NCI-H2029 treated with DMSO at 0.1 percent for 48 hours (cell line): ENCODE results near the gene FUT8.
A peak's percentile ranks its signal among the peaks of the same experiment; 100 is the strongest.
"Not testable (repeated sequence)": the region's sequence is repeated elsewhere in the genome, so short reads cannot be mapped to it uniquely, and the experiment has no call there.

Source experiments
- DNase-seq: peaks from one replicate; lab custom pipeline; 2025; lab: John Stamatoyannopoulos, UW

FUT8 gene

DNA sequence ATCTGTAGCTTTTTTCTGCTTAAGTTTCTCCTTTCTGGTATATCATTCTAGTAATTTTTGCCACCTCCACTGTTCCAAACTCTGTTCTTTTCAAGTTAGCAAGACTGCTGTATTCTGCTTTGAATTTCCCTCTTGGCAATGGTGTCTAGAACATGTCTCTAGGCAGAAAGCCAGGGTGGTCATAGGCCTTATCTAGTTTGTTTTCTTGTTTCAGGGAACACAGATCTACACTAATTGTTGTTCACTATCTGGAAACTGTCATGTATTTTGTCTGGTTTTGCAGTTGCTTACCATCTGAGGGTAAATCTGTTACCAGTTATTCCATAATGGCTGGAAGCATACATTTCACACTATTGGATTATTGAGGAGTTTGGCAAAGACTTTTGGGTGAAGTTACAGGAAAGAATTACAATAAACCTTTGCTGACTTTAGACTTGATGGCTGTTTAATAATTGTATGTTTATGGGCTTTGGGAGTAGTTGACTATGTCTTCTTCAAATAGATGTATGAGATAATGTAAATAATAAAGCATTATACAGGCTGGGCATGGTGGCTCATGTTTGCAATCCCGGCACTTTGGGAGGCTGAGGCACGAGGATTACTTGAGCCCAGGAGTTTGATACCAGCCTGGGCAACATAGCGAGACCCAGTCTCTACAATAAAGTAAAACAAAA lies 41.4 kb downstream of the FUT8 start:
- no peak for DNase-seq

DNA sequence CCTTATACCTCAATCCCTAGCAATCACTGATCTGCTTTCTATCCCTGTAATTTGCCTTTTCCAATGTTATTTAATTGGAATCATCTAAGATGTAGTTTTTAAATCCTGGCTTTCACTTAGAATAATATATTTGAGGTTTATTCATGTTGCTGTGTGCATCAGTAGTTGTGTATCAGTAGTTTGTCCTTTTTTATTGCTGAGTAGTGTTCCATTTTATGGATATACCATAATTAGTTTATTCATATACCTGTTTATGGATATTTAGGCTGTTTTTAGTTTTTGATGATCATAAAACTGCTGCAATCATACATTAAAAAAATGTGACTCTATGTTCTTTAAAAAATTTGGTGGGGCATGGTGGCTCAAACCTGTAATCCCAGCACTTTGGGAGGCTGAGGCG lies 43.7 kb downstream of the FUT8 start:
- DNase-seq, result no peak

DNA sequence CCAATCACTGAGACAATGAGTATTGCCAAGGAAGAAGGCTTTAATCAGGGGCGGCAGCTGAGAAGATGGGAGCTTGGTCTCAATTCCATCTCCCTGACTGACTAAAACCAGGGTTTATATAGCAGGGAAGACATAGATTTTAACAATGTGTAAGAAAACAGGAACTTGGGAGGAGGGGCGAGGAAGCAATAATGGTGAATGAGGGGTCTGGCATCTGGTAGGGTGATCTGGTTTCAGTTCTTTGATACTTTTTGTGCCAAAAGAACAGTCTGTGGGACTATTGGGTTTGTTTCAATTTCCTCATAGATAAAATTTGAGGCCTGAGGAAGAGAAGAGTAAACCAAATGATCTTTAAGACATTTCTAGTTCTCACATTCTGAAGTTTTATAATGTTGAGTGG lies 49.2 kb downstream of the FUT8 start:
- DNase-seq, result no peak

DNA sequence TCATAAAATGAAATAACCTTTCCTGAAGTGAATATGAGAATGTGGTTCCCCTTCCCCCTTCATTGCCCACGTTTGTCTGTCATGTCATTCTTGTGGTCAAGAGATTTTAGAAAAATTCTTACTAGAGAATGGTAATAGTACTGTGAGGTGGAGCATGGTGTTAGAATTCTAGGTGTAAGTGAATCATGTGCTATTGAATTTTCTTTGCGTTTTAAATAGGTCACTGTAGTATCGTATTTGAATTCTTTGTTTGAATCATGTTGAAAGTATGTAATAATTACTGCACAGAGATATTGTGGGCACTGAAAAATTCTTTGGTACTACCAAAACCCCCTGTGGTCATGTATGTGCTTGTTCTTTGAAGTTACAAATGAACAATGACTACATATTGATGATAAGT lies 49.9 kb downstream of the FUT8 start:
- DNase-seq, result no peak

DNA sequence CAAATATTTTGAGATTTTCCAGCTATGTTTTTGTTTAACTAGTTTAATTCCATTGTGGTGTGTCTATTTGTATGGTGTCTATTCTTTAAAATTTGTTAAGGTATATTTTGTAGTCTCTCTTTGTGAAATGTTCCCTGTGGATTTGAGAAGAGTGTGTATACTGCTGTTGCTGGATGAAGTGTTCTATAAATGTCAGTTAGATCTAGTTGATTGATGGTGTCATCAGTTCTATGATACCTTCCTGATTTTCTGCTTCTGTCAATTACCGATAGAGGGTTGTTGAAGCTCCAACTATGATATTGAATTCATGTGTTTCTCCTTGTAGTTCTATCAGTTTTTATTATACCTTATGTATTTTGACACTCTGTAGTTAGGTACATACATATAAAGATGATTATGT lies 53.1 kb downstream of the FUT8 start:
- no peak for DNase-seq

DNA sequence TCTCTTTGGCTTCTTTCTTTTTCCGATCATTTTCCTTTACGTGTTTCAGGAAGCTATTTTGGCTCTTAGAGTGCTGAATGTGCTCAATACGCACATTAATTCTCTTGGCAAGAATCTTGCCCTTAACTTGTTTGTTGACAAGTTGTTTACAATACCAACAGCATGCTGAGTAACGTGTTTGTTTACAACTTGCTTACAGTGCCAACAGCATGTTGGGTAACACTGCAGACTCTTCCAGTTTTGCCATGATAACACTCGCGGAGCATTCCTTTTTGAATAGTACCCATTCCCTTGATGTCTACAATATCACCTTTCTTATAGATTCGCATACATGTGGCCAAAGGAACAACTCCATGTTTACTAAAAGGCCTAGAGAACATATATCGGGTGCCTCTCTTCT lies 55.4 kb downstream of the FUT8 start:
- not testable (repeated sequence) for DNase-seq

DNA sequence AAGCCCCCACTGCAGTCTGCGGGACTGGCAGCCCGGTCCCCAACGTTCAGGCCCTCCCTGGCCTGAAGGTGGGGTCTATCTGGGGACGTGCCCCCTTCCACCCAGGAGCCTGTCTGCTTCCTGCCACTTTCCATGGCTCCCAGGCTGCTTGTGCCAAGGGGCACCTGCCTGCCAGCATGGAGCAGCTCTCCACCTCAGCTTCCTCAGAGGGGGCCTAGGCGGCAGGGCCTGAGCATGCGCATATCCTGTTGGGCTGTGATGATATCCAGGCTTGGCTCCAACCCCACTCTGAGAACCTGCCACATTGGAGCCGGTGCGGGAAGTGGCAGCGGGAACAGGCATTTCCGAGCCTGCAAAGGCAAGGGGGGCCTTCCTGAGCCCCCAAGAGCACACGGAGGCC lies 57.4 kb downstream of the FUT8 start:
- no peak for DNase-seq

DNA sequence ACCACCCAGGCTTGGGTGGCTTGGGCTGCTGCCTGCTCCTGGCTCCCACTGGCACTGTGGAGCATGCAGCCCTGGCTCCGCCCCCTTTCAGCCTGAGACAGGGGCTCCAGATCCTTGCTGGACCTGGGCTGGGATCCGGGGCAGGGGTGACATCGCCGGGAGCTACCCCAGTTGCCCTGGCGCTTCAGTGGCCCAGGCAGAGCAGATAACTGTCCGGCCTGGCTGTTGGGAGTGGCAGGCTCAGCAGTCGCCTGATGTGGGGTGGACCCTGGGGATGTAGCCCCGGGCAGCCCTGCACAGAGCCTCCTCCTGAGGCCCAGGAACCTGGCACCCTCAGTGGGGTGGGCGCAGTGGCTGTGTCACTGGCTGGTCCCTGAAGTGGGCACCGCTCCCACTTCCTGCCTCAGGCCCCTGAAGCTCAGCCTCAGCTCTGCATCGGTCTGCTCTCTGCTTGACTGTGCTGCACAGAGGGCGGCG lies 57.9 kb downstream of the FUT8 start:
- DNase-seq, result no peak

DNA sequence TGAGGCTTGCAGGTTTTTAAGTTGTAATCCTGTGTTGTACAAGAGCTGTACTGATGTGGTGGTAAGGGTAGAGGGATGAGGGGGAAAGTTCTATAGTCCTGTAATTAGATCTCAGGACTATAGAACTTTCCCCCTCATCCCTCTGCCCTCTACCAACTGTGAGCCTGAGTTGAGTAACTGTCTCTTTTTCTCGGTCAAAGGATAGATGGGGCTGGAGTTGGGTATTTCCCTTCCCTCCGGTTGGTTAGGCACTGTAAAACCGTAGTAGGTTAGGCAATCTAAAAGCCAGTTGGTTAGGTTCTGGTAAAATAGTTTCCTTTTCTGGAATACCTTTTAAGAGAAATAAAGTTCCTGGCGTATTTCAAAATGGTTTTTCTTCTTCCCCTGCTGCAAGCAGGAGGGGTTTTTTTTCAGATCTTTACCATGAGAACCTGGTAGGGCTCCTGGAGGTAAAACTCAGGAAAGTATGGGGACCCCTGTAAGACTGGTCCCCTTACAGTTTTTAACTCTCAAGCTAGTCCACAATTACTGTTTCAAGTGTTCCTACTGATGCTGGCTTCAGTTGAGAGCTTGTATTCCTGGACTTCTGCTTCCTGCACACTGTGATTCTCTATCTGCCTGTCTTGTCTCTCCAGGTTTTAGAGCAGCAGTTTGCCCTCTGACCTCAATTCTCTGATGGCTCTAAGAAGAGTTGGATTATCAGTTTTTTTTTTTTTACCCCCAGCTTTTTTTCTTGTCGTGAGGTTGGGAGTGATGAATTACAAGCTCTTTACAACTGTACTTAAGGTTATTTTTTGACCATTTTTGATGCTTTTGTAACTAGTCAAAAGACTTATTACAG lies 58.7 kb downstream of the FUT8 start:
- DNase-seq, result no peak

DNA sequence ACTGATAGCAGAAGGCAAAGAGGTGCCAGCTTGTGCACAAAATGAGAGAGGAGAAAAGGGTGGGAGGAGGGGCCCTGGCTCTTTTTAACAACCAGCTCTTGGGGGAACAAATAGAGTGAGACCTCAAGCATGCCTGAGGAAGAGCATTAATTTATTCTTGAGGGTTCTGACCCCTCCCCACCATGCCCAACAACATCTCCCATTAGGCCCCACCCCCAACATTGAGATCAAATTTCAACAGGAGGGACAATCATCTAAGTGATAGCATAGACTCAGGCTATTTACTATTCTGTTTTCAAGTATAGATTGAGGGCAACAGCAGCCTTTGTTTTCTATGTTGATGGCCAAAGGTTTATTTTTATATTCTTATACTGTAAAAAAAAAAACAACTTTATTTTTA lies 59.7 kb downstream of the FUT8 start:
- peak; percentile 17 for DNase-seq

DNA sequence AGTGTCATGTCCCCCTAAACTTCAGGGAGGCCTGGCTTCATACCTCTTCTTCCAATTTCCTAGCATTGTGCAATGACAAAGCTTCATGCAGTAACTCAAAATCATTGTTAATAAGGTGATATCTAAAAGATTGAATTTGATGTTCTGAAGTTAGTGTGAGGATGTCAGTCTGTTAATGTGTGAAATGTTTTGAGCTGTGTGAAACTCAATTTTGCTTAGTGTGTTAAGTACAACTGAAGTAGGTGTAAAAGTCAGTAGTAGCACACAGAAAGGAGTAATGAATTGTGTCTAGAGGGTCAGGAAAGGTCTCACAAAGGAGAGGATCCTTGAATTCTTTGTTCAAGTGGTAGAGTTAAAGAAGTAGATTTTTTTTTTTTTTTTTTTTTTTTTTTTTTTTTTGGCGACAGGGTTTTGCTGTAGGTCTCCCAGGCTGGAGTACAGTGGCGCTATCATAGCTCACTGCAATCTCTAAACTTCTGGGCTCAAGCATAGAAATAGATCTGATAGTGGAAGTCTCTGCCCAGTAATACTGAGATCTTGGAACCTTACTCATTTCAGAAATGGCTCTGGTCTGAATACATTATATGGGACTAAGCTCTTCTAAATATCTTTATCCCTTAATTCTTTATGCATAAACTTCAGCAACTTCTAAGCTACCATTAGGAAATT lies 63.9 kb downstream of the FUT8 start:
- DNase-seq, result no peak

DNA sequence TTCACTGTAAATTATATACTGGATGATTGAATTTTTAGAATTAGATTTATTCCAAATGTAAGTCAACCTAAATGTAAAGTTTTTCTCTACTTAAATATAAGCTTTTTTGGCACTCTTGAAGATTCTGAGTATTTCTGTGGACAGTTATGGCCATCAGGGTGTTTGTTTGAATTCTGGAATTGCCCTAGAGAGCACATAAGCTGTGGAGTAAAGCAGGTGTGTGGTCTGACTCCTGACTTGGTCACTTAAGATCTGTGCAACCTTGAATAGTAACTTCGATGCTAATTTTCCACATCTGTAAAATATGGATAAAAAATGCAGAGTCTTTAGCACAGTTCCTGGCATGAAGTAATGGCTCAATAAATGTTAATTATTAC lies 64.4 kb downstream of the FUT8 start:
- DNase-seq, result no peak

DNA sequence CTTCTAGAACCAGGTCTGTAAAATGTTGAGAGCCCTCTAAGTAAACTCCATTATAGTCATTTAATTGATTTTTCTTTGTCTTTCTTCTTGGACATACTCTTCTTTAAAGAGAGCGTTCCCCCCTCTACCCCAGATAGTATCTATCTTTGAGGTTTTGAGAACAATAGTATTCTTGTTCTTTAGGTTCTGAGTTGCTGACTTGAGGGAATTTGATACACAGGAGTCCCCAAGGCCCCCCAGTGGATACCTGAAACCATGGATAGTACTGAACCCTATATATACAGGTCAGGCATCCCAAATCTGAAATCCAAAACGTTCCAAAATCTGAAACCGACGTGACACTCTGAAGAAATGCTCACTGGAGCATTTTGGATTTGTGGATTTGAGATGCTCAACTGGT lies 65.5 kb downstream of the FUT8 start:
- DNase-seq, result no peak

DNA sequence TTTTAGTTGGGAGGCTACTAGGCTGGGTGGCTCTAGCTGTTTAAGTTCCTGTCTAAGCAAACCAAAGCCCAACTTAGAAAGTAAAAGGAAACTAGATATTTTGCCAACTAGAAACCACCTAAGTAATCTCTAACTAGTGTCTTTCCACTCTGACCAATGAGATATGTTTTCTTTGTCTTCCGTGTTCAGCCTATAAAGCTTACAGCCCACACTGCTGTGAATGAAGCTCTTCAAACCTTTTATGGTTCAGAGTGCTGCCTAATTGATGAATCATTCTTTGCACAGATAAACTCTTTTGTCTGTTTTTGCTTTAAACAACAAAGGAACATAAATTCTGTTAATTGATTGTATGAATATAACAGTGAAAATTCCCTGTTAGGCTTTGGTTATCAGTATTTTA lies 66.1 kb downstream of the FUT8 start:
- DNase-seq, result peak; percentile 13

DNA sequence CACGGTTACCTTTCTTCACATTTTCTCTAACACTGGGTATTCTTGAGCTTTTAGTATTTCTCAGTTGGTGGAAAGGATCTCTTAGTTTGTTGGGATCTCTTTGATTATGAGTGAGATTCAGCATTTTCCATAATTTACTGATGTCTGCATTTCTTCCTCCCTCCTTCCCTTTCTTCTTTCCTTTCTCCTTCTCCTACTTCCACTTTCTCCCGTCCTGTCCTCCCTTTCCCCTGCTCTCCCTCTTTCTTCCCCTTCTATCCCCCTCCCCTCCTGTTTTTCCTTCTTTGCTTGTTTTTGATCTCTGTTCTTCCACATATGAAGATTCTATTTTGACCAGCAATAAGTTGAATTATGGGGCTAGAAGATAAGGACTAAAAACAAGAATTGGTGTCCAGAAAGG lies 66.9 kb downstream of the FUT8 start:
- DNase-seq, result no peak

DNA sequence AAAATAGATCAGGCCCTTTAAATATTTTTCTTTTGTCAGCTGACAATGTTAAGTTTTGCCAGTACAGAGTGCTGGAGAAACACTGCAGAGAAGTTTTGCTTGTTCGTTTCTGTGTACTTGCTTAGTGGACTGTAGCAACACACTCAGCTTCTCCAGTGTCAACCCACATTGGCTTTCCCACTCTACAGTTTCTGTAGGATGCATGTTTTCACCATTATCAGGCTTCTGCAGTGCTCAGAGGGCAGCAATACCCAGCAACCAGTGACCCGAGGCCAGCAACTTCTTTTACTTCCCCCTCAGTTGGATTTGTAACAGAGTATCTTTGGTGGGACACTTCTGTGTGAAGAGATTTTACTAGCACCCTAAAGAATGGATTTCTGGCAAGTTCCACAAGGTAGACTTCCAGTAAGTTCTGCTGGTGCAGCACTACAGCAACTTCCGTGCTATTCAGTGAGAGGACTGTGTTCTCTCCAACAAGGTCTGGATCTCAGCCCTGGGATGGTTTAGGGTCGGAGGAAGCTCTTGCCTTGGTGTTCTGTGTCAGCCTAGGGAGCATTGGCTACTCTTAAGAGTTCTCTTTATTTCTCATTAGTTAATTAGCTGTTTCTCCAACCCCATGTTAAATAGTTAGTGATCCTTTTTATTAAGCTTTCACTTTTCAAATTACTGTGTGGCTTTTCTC lies 70.4 kb downstream of the FUT8 start:
- no peak for DNase-seq

DNA sequence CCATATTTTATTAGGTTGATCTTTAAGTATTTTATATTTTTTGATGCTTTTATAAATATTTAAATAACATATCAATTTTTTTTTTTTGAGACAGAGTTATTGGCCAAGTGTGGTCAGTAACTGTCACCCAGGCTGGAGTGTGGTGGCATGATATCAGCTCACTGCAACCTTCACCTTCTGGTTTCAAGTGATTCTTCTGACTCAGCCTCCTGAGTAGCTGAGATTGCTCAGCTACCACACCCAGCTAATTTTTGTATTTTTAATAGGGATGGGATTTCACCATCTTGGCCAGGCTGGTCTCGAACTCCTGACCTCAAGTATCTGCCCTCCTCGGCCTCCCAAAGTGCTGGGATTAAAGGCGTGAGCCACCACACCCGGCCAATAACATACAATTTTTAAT lies 71.1 kb downstream of the FUT8 start:
- no peak for DNase-seq

DNA sequence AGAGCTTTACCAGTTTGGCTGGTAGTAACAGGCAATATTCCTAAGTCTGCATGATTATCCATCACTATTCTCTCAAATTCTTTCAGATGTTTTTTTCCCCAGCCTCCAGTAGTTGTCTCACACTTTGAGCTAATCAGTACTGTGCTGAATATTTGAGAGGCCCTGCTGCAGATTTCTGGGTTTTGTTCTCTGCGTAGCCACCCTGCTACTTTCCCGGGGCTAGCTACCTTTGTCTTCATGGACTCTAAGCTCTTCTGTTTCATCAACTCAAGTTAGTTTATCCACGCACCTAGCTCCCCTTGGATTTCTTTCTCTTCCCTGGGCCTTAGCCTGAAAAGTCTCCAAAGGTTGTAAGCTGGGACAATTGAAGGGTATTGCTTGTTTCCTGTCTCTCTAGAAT lies 73.0 kb downstream of the FUT8 start:
- no peak for DNase-seq

DNA sequence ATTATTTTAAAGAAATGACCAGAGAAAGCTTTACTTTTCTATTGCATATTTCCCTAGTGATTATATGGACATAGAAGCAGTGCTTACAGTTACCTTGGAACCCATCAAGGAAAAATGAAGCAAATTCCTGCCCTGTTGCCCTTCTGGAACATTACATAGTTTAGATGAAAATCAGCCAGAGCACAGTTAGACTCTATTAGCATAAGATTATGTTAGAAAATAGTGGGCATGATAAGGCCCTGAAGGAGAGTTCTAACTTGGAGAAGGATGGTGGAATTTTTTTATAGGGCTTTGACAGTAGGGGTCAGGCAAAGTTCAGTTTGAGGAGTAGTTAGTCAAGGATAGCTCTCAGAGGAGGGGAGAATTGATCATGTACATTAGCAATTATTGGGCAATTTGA lies 74.3 kb downstream of the FUT8 start:
- DNase-seq, result no peak

DNA sequence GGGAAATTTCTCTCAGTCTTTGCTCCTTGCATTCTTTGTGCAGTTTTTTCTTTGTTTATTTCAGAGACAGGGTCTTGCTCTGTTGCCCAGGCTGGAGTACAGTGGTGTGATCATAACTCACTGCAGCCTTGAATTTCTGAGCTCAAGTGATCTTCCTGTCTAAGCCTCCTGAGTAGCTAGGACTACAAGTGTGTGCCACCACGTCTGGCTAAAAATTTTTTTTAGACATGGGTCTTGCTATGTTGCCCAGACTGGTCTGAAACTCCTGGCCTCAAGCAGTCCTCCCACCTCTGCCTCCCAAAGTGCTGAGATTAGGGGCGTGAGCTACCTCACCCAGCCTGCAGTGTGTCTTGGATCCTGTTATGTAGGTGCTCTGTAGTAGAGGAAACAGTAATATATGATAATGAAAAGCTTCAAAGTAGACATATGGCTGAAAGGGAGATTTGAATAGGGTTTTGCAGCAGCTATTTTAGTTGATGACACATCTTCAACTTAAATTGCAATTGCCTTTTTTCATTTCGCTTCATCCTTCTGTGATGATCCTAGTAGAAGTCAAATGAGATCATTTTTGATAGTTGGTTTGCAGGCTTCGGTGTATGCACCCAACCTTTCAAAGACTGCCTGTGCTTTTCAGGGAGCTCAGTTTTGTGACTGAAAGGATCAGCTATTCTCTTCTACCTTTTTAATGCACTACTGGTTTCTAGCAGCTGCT lies 75.4 kb downstream of the FUT8 start:
- no peak for DNase-seq

DNA sequence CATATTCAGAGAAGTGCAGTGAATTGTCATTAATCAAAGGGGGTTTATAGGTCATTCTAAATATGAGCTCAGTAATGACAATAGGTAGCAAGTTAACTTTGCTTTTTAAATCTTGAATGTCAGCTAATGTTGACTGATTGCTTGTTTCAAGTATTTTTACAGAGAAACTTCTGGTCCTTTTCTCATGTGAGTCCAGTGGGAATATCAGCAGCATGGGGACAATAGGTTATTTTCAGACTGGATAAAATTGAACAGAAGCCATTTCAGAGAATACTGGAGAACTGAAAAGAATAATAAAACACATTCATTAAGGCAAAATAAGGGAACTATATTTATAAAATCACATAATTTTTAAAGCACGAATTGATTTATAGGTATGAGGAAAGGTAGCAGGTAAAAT lies 78.7 kb downstream of the FUT8 start:
- no peak for DNase-seq

DNA sequence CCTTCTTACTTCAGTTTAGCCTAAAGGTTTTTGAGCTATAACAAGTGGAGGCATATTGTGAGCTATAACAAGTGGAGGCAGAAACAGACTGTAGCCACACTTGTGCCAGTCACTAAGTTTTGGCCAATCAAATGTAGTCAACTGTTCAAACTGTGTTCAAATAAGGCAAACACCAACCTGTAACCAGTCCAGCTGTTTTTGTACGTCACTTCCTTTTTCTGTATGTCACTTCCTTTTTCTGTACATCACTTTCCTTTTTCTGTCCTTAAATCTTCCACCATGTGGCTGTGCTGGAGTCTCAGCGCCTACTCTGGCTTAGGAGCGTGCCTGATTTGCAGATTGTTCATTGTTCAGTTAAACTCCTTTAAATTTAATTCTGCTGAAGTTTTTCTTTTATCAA lies 79.7 kb downstream of the FUT8 start:
- no peak for DNase-seq
